ENCODE results near the gene RAB37.

The RAB37 gene

GRCh38 chr17:74722782-74723181, 14.3 kb upstream of the RAB37 start:
- TF ChIP-seq CTCF (IDR thresholded peaks at IDR 0.05; ENCODE audit: low read depth, low read length) = no peak
- Histone ChIP-seq H3K36me3 (no peaks in the 10 kb centered on the region), H3K4me3 (ENCODE audit: low read depth, low read length) (no peak overlapping the region), H3K27me3 (peaks cover 20% of the 10 kb centered on the region), H3K9me3 (no peaks in the 10 kb centered on the region), H3K4me1 (no peaks in the 10 kb centered on the region)
- DNase-seq = no peak

GRCh38 chr17:74723891-74724290, 13.2 kb upstream of the RAB37 start:
- DNase-seq = no peak
- no peak for TF ChIP-seq CTCF (IDR thresholded peaks at IDR 0.05; ENCODE audit: low read depth, low read length)
- peaks cover 11% of the 10 kb centered on the region for H3K27me3 ChIP-seq
- H3K9me3 ChIP-seq = no peaks in the 10 kb centered on the region
- no peak overlapping the region for H3K4me3 ChIP-seq (ENCODE audit: low read depth, low read length)
- no peaks in the 10 kb centered on the region for H3K36me3 ChIP-seq
- H3K4me1 ChIP-seq = no peaks in the 10 kb centered on the region

GRCh38 chr17:74725111-74725510, 11.9 kb upstream of the RAB37 start:
- DNase-seq = no peak
- Histone ChIP-seq H3K27me3 (peaks cover 9% of the 10 kb centered on the region), H3K9me3 (no peaks in the 10 kb centered on the region), H3K4me3 (ENCODE audit: low read depth, low read length) (no peak overlapping the region), H3K36me3 (no peaks in the 10 kb centered on the region), H3K4me1 (no peaks in the 10 kb centered on the region)
- TF ChIP-seq CTCF (IDR thresholded peaks at IDR 0.05; ENCODE audit: low read depth, low read length) = no peak

GRCh38 chr17:74728033-74728701, 8.9 kb upstream of the RAB37 start:
- Histone ChIP-seq H3K4me3 (ENCODE audit: low read depth, low read length) (no peak overlapping the region), H3K27me3 (peaks cover 2% of the 10 kb centered on the region; the same call in 1 of the 2 replicates), H3K36me3 (no peaks in the 10 kb centered on the region), H3K9me3 (no peaks in the 10 kb centered on the region; the same call in 1 of the 2 replicates), H3K4me1 (no peaks in the 10 kb centered on the region)
- DNase-seq = no peak
- no peak for TF ChIP-seq CTCF (IDR thresholded peaks at IDR 0.05; ENCODE audit: low read depth, low read length)

- Histone ChIP-seq H3K27me3 (peaks cover 2% of the 10 kb centered on the region; the same call in 1 of the 2 replicates), H3K4me1 (no peaks in the 10 kb centered on the region), H3K36me3 (no peaks in the 10 kb centered on the region), H3K9me3 (no peaks in the 10 kb centered on the region; the same call in 1 of the 2 replicates), H3K4me3 (ENCODE audit: low read depth, low read length) (no peak overlapping the region)
- TF ChIP-seq CTCF (IDR thresholded peaks at IDR 0.05; ENCODE audit: low read depth, low read length) = no peak
- no peak for DNase-seq
Observed at GRCh38 chr17:74728702-74729075, 8.4 kb upstream of the RAB37 start.

- no peak for DNase-seq
- no peak for TF ChIP-seq CTCF (IDR thresholded peaks at IDR 0.05; ENCODE audit: low read depth, low read length)
- H3K27me3 ChIP-seq = no peaks in the 10 kb centered on the region; the same call in 1 of the 2 replicates
- H3K4me1 ChIP-seq = no peaks in the 10 kb centered on the region
- H3K4me3 ChIP-seq (ENCODE audit: low read depth, low read length) = no peak overlapping the region
- H3K9me3 ChIP-seq = no peaks in the 10 kb centered on the region; the same call in 1 of the 2 replicates
- H3K36me3 ChIP-seq = no peaks in the 10 kb centered on the region
Observed at GRCh38 chr17:74729368-74729767, 7.7 kb upstream of the RAB37 start.

All from BE2C (cell line).